Mesenchymal stem cell (in vitro differentiated cells and primary cell): ENCODE measurements around the gene CAV3.

Experiments used
- DNase-seq: peaks from one replicate; pipeline ENCODE4 v3.0.0-alpha.2; 2013
- H2AFZ ChIP-seq: one replicate; pipeline ENCODE4 v1.6.1; 2013; ENCODE audit warnings: low read depth, mild to moderate bottlenecking, control low read depth, inconsistent platforms, low read length, moderate library complexity
- H2AK5ac ChIP-seq: 2 replicates; pipeline ENCODE4 v1.6.1; 2013; ENCODE audit warnings: low read length, moderate library complexity, mild to moderate bottlenecking, inconsistent platforms; ENCODE audit not compliant: severe bottlenecking
- H2BK120ac ChIP-seq: one replicate; pipeline ENCODE4 v1.6.1; 2013; ENCODE audit warnings: low read depth, mild to moderate bottlenecking, inconsistent platforms, low read length, moderate library complexity
- H2BK12ac ChIP-seq, 2 experiments: one replicate each; pipeline ENCODE4 v1.6.1; 2013; ENCODE audit warnings: inconsistent platforms in 2 of 2, low read length in 2 of 2, mild to moderate bottlenecking in 2 of 2, moderate library complexity in 2 of 2, control low read depth in 1 of 2
- H2BK15ac ChIP-seq: one replicate; pipeline ENCODE4 v1.6.1; 2013; ENCODE audit warnings: mild to moderate bottlenecking, low read depth, inconsistent platforms; ENCODE audit not compliant: poor library complexity, severe bottlenecking
- H2BK5ac ChIP-seq: 2 replicates; pipeline ENCODE4 v1.6.1; 2013; ENCODE audit warnings: low read depth, mild to moderate bottlenecking, low read length, control low read depth, inconsistent platforms; ENCODE audit not compliant: poor library complexity, severe bottlenecking
- H3K14ac ChIP-seq, 2 experiments: one replicate each; pipeline ENCODE4 v1.6.1; 2013; ENCODE audit warnings: inconsistent platforms in 2 of 2, low read length in 2 of 2, control low read depth in 1 of 2, mild to moderate bottlenecking in 1 of 2, moderate library complexity in 1 of 2
- H3K18ac ChIP-seq, 2 experiments: one replicate each; pipeline ENCODE4 v1.6.1; 2013; ENCODE audit warnings: inconsistent platforms in 2 of 2, low read length in 2 of 2, control low read depth in 1 of 2, low read depth in 1 of 2, mild to moderate bottlenecking in 1 of 2
- H3K23ac ChIP-seq, 2 experiments: one replicate each; pipeline ENCODE4 v1.6.1; 2013; ENCODE audit warnings: inconsistent platforms in 2 of 2, low read length in 2 of 2, mild to moderate bottlenecking in 2 of 2, moderate library complexity in 2 of 2, control low read depth in 1 of 2
- H3K27ac ChIP-seq: 2 replicates; pipeline ENCODE4 v1.5.1; 2013; ENCODE audit warnings: mild to moderate bottlenecking, moderate library complexity, low read length, control low read depth, inconsistent platforms; ENCODE audit not compliant: poor library complexity, severe bottlenecking
- H3K27me3 ChIP-seq, 2 experiments: 2 replicates each; pipeline versions ENCODE4 v1.6.1 to v1.7.0; 2013; ENCODE audit warnings: low read length in 2 of 2, mild to moderate bottlenecking in 2 of 2, moderate library complexity in 2 of 2, control low read depth in 1 of 2, inconsistent platforms in 1 of 2; ENCODE audit not compliant: control insufficient read depth in 1 of 2, insufficient read depth in 1 of 2
- H3K36me3 ChIP-seq, 2 experiments: 2 replicates each; pipeline versions ENCODE4 v1.6.1 to v1.7.0; 2013; ENCODE audit warnings: low read length in 2 of 2, control low read depth in 1 of 2, inconsistent platforms in 1 of 2, low read depth in 1 of 2, mild to moderate bottlenecking in 1 of 2; ENCODE audit not compliant: insufficient read depth in 2 of 2, control insufficient read depth in 1 of 2
- H3K4ac ChIP-seq, 2 experiments: one replicate each; pipeline ENCODE4 v1.6.1; 2013; ENCODE audit warnings: inconsistent platforms in 2 of 2, low read length in 2 of 2, mild to moderate bottlenecking in 2 of 2, moderate library complexity in 2 of 2, control low read depth in 1 of 2, low read depth in 1 of 2
- H3K4me1 ChIP-seq: 2 replicates; pipeline ENCODE4 v1.6.1; 2013; ENCODE audit warnings: low read depth, low read length, control low read depth; ENCODE audit not compliant: control insufficient read depth, insufficient read depth
- H3K4me2 ChIP-seq: 2 replicates; pipeline ENCODE4 v1.6.1; 2013; ENCODE audit warnings: low read length, mild to moderate bottlenecking, inconsistent platforms; ENCODE audit not compliant: poor library complexity, severe bottlenecking
- H3K4me3 ChIP-seq, 2 experiments: 2 replicates each; pipeline versions ENCODE4 v1.5.1 to v1.7.0; 2013; ENCODE audit warnings: low read length in 2 of 2, mild to moderate bottlenecking in 2 of 2, control low read depth in 1 of 2, low read depth in 1 of 2; ENCODE audit not compliant: insufficient read depth in 1 of 2
- H3K79me1 ChIP-seq: replicated peaks from 2 replicates; pipeline ENCODE4 v1.6.1; 2013; ENCODE audit warnings: mild to moderate bottlenecking, control low read depth, low read length, inconsistent platforms; ENCODE audit not compliant: poor library complexity, severe bottlenecking
- H3K9ac ChIP-seq: 2 replicates; pipeline ENCODE4 v1.7.0; 2013; ENCODE audit warnings: mild to moderate bottlenecking, low read length, moderate library complexity
- H3K9me3 ChIP-seq: 2 replicates; pipeline ENCODE4 v1.7.0; 2013; ENCODE audit warnings: mild to moderate bottlenecking, low read length; ENCODE audit not compliant: control insufficient read depth
- H4K8ac ChIP-seq: one replicate; pipeline ENCODE4 v1.6.1; 2013; ENCODE audit warnings: inconsistent platforms, mild to moderate bottlenecking, low read length, moderate library complexity
- H4K91ac ChIP-seq: one replicate; pipeline ENCODE4 v1.6.1; 2013; ENCODE audit warnings: mild to moderate bottlenecking, low read length, inconsistent platforms
- WGBS: methylation state at CpG from one replicate; pipeline ENCODE4 v1.1.7; 2013; ENCODE audit warnings: mixed read lengths; 5-methylcytosine and 5-hydroxymethylcytosine counted together

CAV3 gene

GRCh38 chr3:8736436-8736835, 2.8 kb downstream of the CAV3 start:
- Histone ChIP-seq H3K23ac (no peak overlapping the region), H2AK5ac (no peak overlapping the region), H2BK5ac (no peak overlapping the region), H3K9ac (no peak overlapping the region), H4K91ac (no peak overlapping the region), H2AFZ (no peak overlapping the region), H3K27me3 (no peaks in the 10 kb centered on the region), H3K36me3 (no peaks in the 10 kb centered on the region), H3K18ac (no peak overlapping the region), H3K79me1 (no peaks in the 10 kb centered on the region), H3K9me3 (no peaks in the 10 kb centered on the region), H3K4me2 (no peak overlapping the region), H3K14ac (no peak overlapping the region), H2BK12ac (no peak overlapping the region), H4K8ac (no peak overlapping the region), H3K4me1 (peaks cover 9% of the 10 kb centered on the region), H3K4ac (no peak overlapping the region), H3K4me3 (no peak overlapping the region), H2BK15ac (no peak overlapping the region), H2BK120ac (no peak overlapping the region), H3K27ac (no peak overlapping the region)
- 94% methylated on average over 11 of the region's 11 CpGs for WGBS
- no peak for DNase-seq

DNA sequence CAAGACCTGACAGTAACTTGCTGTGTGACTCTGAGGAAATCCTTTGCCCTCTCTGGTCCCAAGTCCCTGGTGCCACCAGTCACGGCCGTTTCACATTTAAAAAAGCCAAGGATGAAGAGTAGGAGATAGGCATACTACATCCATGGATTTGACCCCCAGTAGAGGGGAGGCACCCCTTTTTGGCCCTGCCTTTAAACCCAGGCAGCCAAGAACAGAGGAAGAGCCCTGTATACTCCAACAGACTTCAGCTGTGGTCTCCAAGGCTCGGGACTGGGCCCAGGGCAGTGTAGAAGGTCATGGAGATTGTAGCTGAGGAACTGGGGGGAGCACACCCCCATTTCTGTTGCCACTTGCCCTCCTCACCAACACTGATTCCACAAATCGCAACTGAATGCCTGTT, 3.7 kb downstream of the CAV3 start:
- Histone ChIP-seq H3K4me2 (no peak overlapping the region), H3K4ac (no peak overlapping the region), H3K79me1 (no peaks in the 10 kb centered on the region), H4K8ac (no peak overlapping the region), H3K36me3 (no peaks in the 10 kb centered on the region), H3K18ac (no peak overlapping the region), H3K4me3 (no peak overlapping the region), H3K14ac (peak overlapping the region in 1 of 2 experiments; percentile 61), H3K27me3 (no peaks in the 10 kb centered on the region), H2AFZ (no peak overlapping the region), H3K23ac (no peak overlapping the region), H3K27ac (no peak overlapping the region), H4K91ac (no peak overlapping the region), H2AK5ac (no peak overlapping the region), H2BK12ac (no peak overlapping the region), H3K9me3 (no peaks in the 10 kb centered on the region), H2BK120ac (no peak overlapping the region), H2BK5ac (no peak overlapping the region), H3K9ac (no peak overlapping the region), H2BK15ac (no peak overlapping the region), H3K4me1 (peaks cover 15% of the 10 kb centered on the region)
- 92% methylated on average over 3 of the region's 4 CpGs for WGBS
- DNase-seq, result no peak

- Histone ChIP-seq H4K8ac (no peak overlapping the region), H3K79me1 (no peaks in the 10 kb centered on the region), H3K9ac (no peak overlapping the region), H3K23ac (no peak overlapping the region), H3K14ac (no peak overlapping the region), H2AK5ac (no peak overlapping the region), H3K4me1 (peaks cover 15% of the 10 kb centered on the region), H2BK120ac (no peak overlapping the region), H3K4me3 (no peak overlapping the region), H3K27ac (no peak overlapping the region), H2BK15ac (no peak overlapping the region), H2AFZ (no peak overlapping the region), H3K9me3 (no peaks in the 10 kb centered on the region), H3K4me2 (no peak overlapping the region), H3K4ac (no peak overlapping the region), H2BK5ac (no peak overlapping the region), H4K91ac (no peak overlapping the region), H3K36me3 (no peaks in the 10 kb centered on the region), H2BK12ac (no peak overlapping the region), H3K27me3 (no peaks in the 10 kb centered on the region), H3K18ac (no peak overlapping the region)
- no peak for DNase-seq
Measured at GRCh38 chr3:8737823-8738222, 4.2 kb downstream of the CAV3 start.

GRCh38 chr3:8738639-8739038, 5.0 kb downstream of the CAV3 start:
- H4K8ac ChIP-seq, result no peak overlapping the region
- H3K79me1 ChIP-seq, result no peaks in the 10 kb centered on the region
- H2BK15ac ChIP-seq, result no peak overlapping the region
- H3K9me3 ChIP-seq, result no peaks in the 10 kb centered on the region
- H3K23ac ChIP-seq, result no peak overlapping the region
- no peak overlapping the region for H3K4me2 ChIP-seq
- no peak overlapping the region for H3K14ac ChIP-seq
- H3K4me3 ChIP-seq, result no peak overlapping the region
- H3K36me3 ChIP-seq, result no peaks in the 10 kb centered on the region
- no peak overlapping the region for H2BK5ac ChIP-seq
- DNase-seq, result no peak
- H3K27ac ChIP-seq, result no peak overlapping the region
- H3K18ac ChIP-seq, result no peak overlapping the region
- no peak overlapping the region for H4K91ac ChIP-seq
- no peaks in the 10 kb centered on the region for H3K27me3 ChIP-seq
- H2BK120ac ChIP-seq, result no peak overlapping the region
- H3K4ac ChIP-seq, result no peak overlapping the region
- no peak overlapping the region for H2AFZ ChIP-seq
- WGBS, result 99% methylated on average over 3 of the region's 3 CpGs
- peaks cover 16% of the 10 kb centered on the region for H3K4me1 ChIP-seq
- H2AK5ac ChIP-seq, result no peak overlapping the region
- H3K9ac ChIP-seq, result no peak overlapping the region
- no peak overlapping the region for H2BK12ac ChIP-seq
